HepG2 (cell line): ENCODE results near the gene IFNB1.

Experiments
- ELK4 ChIP-seq: sonication (generic); formaldehyde crosslinking; IDR thresholded peaks from 2 replicates; pipeline ENCODE4 v1.9.0; 2021; ENCODE audit warnings: missing genetic modification reagents, borderline replicate concordance
- ERF ChIP-seq: IDR thresholded peaks from 2 replicates; pipeline ENCODE4 v1.6.1; 2018; ENCODE audit warnings: missing biosample characterization, missing genetic modification reagents
- GABPA ChIP-seq, 2 experiments: IDR thresholded peaks; 2 replicates each; pipeline ENCODE4 v1.6.1; 2011 to 2016; ENCODE audit warnings: low read depth in 2 of 2, low read length in 1 of 2, missing biosample characterization in 1 of 2, missing genetic modification characterization in 1 of 2
- IKZF5 ChIP-seq: IDR thresholded peaks from 2 replicates; pipeline ENCODE4 v1.6.1; 2018; ENCODE audit warnings: missing genetic modification reagents, mild to moderate bottlenecking, missing compliant biosample characterization
- PHF20 ChIP-seq: sonication (generic); formaldehyde crosslinking; IDR thresholded peaks from 2 replicates; pipeline ENCODE4 v1.5.0; 2020; ENCODE audit warnings: mild to moderate bottlenecking, missing genetic modification reagents
- PLRG1 ChIP-seq: fragments of 450-650 bp; conservative IDR thresholded peaks from 2 replicates; pipeline ENCODE4 v1.6.1; 2016
- RNF2 ChIP-seq: fragments of 450-650 bp; conservative IDR thresholded peaks from 2 replicates; pipeline ENCODE4 v1.6.1; 2016; ENCODE audit warnings: low read depth
- TFDP1 ChIP-seq: IDR thresholded peaks from 2 replicates; pipeline ENCODE4 v1.6.1; 2016; ENCODE audit warnings: missing compliant biosample characterization, missing genetic modification reagents, borderline replicate concordance
- ZNF878 ChIP-seq: sonication (generic); formaldehyde crosslinking; IDR thresholded peaks from 2 replicates; pipeline ENCODE4 v1.8.1; 2023; ENCODE audit warnings: mild to moderate bottlenecking, missing genetic modification reagents, moderate library complexity

GRCh38 chr9:21078702-21079101 lies 960 bp upstream of the IFNB1 start:
- TF ChIP-seq GABPA (IDR thresholded peaks at IDR 0.05; ENCODE audit: low read depth, low read length): no peak
- no peak for TF ChIP-seq GABPA (CRISPR knock-in tag; IDR thresholded peaks at IDR 0.05; ENCODE audit: low read depth)
- no peak for TF ChIP-seq ERF (CRISPR knock-in tag)
- TF ChIP-seq IKZF5 (CRISPR knock-in tag): no peak
- no peak for TF ChIP-seq RNF2
- TF ChIP-seq TFDP1 (CRISPR knock-in tag): no peak
- no peak for TF ChIP-seq PLRG1
- no peak for TF ChIP-seq PHF20 (CRISPR knock-in tag)
- no peak for TF ChIP-seq ELK4
- no peak for TF ChIP-seq ZNF878 (CRISPR knock-in tag)
